Tibial nerve (tissue), 4 donors: ENCODE results near the gene THSD4. TPM values are rescaled to one million over a fixed set of nuclear protein-coding genes. Genes with fewer than 3 reads are reported as not detected.
A peak's percentile ranks its signal among the peaks of the same experiment; 100 is the strongest.

ENCODE experiments used
- DNase-seq, 2 donors: peaks; one replicate each; pipeline ENCODE4 v3.0.0-alpha.2; 2019; ENCODE audit warnings: low spot score in 2 of 2
- H3K27ac ChIP-seq, 4 donors: fragments of 200-600 bp; sonication (generic) in 3 of 4; one replicate each; pipeline ENCODE4 v1.5.1; 2017 to 2019; ENCODE audit warnings: mild to moderate bottlenecking in 1 of 4
- H3K27me3 ChIP-seq, 2 donors: fragments of 200-600 bp; sonication (generic) in 1 of 2; one replicate each; pipeline versions ENCODE4 v1.5.1 to v1.6.0; 2017 to 2019
- H3K36me3 ChIP-seq, 3 donors: fragments of 200-600 bp; sonication (generic); one replicate each; pipeline ENCODE4 v1.5.1; 2018 to 2019
- H3K4me1 ChIP-seq, 4 donors: fragments of 200-600 bp; sonication (generic) in 3 of 4; one replicate each; pipeline ENCODE4 v1.5.1; 2017 to 2019
- H3K4me3 ChIP-seq, 4 donors: fragments of 200-600 bp; sonication (generic) in 3 of 4; one replicate each; pipeline ENCODE4 v1.5.1; 2017 to 2019; ENCODE audit warnings: mild to moderate bottlenecking in 1 of 4, moderate library complexity in 1 of 4
- H3K9me3 ChIP-seq, 4 donors: fragments of 200-600 bp; sonication (generic) in 3 of 4; one replicate each; pipeline ENCODE4 v1.5.1; 2017 to 2019
- CTCF ChIP-seq, 5 experiments: fragments of 200-600 bp in 3 of 5; fragments of 450-650 bp in 2 of 5; sonication (generic) in 3 of 5; IDR thresholded peaks; one replicate each; pipeline ENCODE4 v1.5.1; 2016 to 2019; ENCODE audit warnings: antibody characterized with exemption in 5 of 5, mild to moderate bottlenecking in 3 of 5, moderate library complexity in 2 of 5
- EP300 ChIP-seq, 2 donors: sonication (generic); formaldehyde crosslinking; IDR thresholded peaks; one replicate each; pipeline ENCODE4 v1.6.1; 2017; ENCODE audit warnings: antibody characterized with exemption in 2 of 2, mild to moderate bottlenecking in 1 of 2
- POLR2A ChIP-seq, 2 donors: fragments of 450-650 bp; IDR thresholded peaks; one replicate each; pipeline ENCODE4 v1.6.1; 2017; ENCODE audit warnings: antibody characterized with exemption in 2 of 2, mild to moderate bottlenecking in 2 of 2, moderate library complexity in 2 of 2
- WGBS, 2 donors: methylation state at CpG; one replicate each; pipeline ENCODE4 v1.1.5; 2018; 5-methylcytosine and 5-hydroxymethylcytosine counted together
- total RNA-seq, 4 donors: library from RNA; depleted of rRNA; stranded (reverse); fragments of >200 nt; gene quantifications; one replicate each; pipeline ENCODE4 v1.1.0, GENCODE V29; 2016

THSD4 gene
- total RNA-seq, 4 donors from 2014 or later: 9.6 to 25.1 (median 21.2) TPM

- Histone ChIP-seq H3K9me3 (peaks cover 0 to 11% (median 0%) of the 10 kb centered on the region in 4 donors), H3K27me3 (no peaks in the 10 kb centered on the region), H3K4me1 (peaks cover 0 to 31% (median 7%) of the 10 kb centered on the region in 4 donors), H3K4me3 (no peak overlapping the region), H3K27ac (no peak overlapping the region), H3K36me3 (no peaks in the 10 kb centered on the region)
- WGBS, 2 donors: 64 to 78% methylated on average over 1 of the region's 1 CpG
- DNase-seq: no peak
- TF ChIP-seq EP300 (IDR thresholded peaks at IDR 0.05) (no peak), POLR2A (IDR thresholded peaks at IDR 0.05) (no peak)
Measured at GRCh38 chr15:71600237-71600636, 485.0 kb downstream of the THSD4 start.

- WGBS, 2 donors: 62 to 66% methylated on average over 8 of the region's 8 CpGs
- H3K27ac ChIP-seq: no peak overlapping the region
- no peaks in the 10 kb centered on the region for H3K27me3 ChIP-seq
- H3K9me3 ChIP-seq: peaks cover 0 to 13% (median 0%) of the 10 kb centered on the region in 4 donors
- H3K36me3 ChIP-seq: no peaks in the 10 kb centered on the region
- no peak for DNase-seq
- H3K4me1 ChIP-seq: peaks cover 0 to 29% (median 7%) of the 10 kb centered on the region in 4 donors
- TF ChIP-seq POLR2A (IDR thresholded peaks at IDR 0.05) (no peak), EP300 (IDR thresholded peaks at IDR 0.05) (no peak), CTCF (IDR thresholded peaks at IDR 0.05) (no peak)
- no peak overlapping the region for H3K4me3 ChIP-seq
Measured at GRCh38 chr15:71601038-71601834, 486.0 kb downstream of the THSD4 start.

- H3K27ac ChIP-seq: no peak overlapping the region
- H3K36me3 ChIP-seq: no peaks in the 10 kb centered on the region
- WGBS, 2 donors: 42 to 66% methylated on average over 7 of the region's 7 CpGs
- peaks cover 0 to 13% (median 0%) of the 10 kb centered on the region in 4 donors for H3K9me3 ChIP-seq
- H3K4me1 ChIP-seq: peaks cover 0 to 13% (median 3%) of the 10 kb centered on the region in 4 donors
- TF ChIP-seq EP300 (IDR thresholded peaks at IDR 0.05) (no peak), CTCF (IDR thresholded peaks at IDR 0.05) (no peak), POLR2A (IDR thresholded peaks at IDR 0.05) (no peak)
- no peak for DNase-seq
- no peaks in the 10 kb centered on the region for H3K27me3 ChIP-seq
- H3K4me3 ChIP-seq: no peak overlapping the region
Measured at GRCh38 chr15:71603379-71603778, 488.1 kb downstream of the THSD4 start.

GRCh38 chr15:71607383-71607782 is 492.1 kb downstream of the THSD4 start:
- peaks cover 0 to 13% (median 0%) of the 10 kb centered on the region in 4 donors for H3K9me3 ChIP-seq
- 91 to 94% methylated on average over 7 of the region's 7 CpGs for WGBS, 2 donors

More at GRCh38 chr15:71607383-71607782, 492.1 kb downstream of the THSD4 start:
- H3K36me3 ChIP-seq: no peaks in the 10 kb centered on the region
- peaks cover 0 to 18% (median 3%) of the 10 kb centered on the region in 4 donors for H3K4me1 ChIP-seq
- H3K27ac ChIP-seq: no peak overlapping the region
- no peaks in the 10 kb centered on the region for H3K27me3 ChIP-seq
- TF ChIP-seq EP300 (IDR thresholded peaks at IDR 0.05) (no peak), POLR2A (IDR thresholded peaks at IDR 0.05) (no peak), CTCF (IDR thresholded peaks at IDR 0.05) (no peak)
- H3K4me3 ChIP-seq: no peak overlapping the region
- peak in 1 of 2 donors; percentile 3 for DNase-seq
